ENCODE data around the gene BATF.

GRCh38 chr14:75543786-75544185, 21.5 kb downstream of the BATF start:
- TF ChIP-seq EZH2phosphoT487 (IDR thresholded peaks at IDR 0.05; ENCODE audit: borderline replicate concordance) = no peak
- no peak for TF ChIP-seq CTCF (conservative IDR thresholded peaks at IDR 0.05; ENCODE audit: low read length)
